Measurements from ENCODE around the gene MIOS. TPM values are rescaled to one million over a fixed set of nuclear protein-coding genes. Genes with fewer than 3 reads are reported as not detected.

MIOS gene
- total RNA-seq, 1 donor, result 78.3 TPM

Other genes with a start within 250 kb of the MIOS start
- 0.42 TPM for gene COL28A1, start 31.0 kb upstream of the MIOS start, total RNA-seq
- gene UMAD1, start 73.9 kb downstream of the MIOS start, total RNA-seq, result 8.2 TPM
- gene RPA3, start 151.7 kb downstream of the MIOS start, total RNA-seq, result 21.5 TPM